ENCODE data around the gene BICRAL. TPM values are rescaled to one million over a fixed set of nuclear protein-coding genes. Genes with fewer than 3 reads are reported as not detected.
A peak's percentile ranks its signal among the peaks of the same experiment; 100 is the strongest.

The BICRAL gene
- total and polyA plus RNA-seq, 8 donors: 2.8 to 23.2 (median 7.0) TPM

GRCh38 chr6:42817907-42818306 is 36.1 kb downstream of the BICRAL start:
- Histone ChIP-seq H3K4me1 (peaks cover 0 to 31% (median 17%) of the 10 kb centered on the region in 4 donors), H3K27me3 (no peaks in the 10 kb centered on the region), H3K36me3 (peaks cover under 1 to 14% (median 9%) of the 10 kb centered on the region in 4 donors), H3K9me3 (no peaks in the 10 kb centered on the region), H3K27ac (no peak overlapping the region), H3K4me3 (no peak overlapping the region)
- no peak for TF ChIP-seq EP300 (IDR thresholded peaks at IDR 0.05)
- no peak for TF ChIP-seq POLR2AphosphoS5 (IDR thresholded peaks at IDR 0.05)
- no peak for TF ChIP-seq POLR2A (IDR thresholded peaks at IDR 0.05)
- TF ChIP-seq CTCF (IDR thresholded peaks at IDR 0.05): no peak
- intact Hi-C loops (cut with DNase I; ENCODE audit: low total_unique reads): no loop called here
- DNase-seq: no peak

- intact Hi-C loops (cut with DNase I; ENCODE audit: low total_unique reads): no loop called here
- WGBS, 5 donors: 88 to 96% (median 92%) methylated on average over 2 of the region's 2 CpGs
- H3K4me1 ChIP-seq: peaks cover 0 to 31% (median 17%) of the 10 kb centered on the region in 4 donors
- TF ChIP-seq POLR2AphosphoS5 (IDR thresholded peaks at IDR 0.05) (no peak), EP300 (IDR thresholded peaks at IDR 0.05) (no peak), POLR2A (IDR thresholded peaks at IDR 0.05) (no peak), CTCF (IDR thresholded peaks at IDR 0.05) (no peak)
- DNase-seq: no peak
- H3K36me3 ChIP-seq: peaks cover 5 to 17% (median 14%) of the 10 kb centered on the region in 4 donors
- H3K9me3 ChIP-seq: no peaks in the 10 kb centered on the region
- H3K27me3 ChIP-seq: no peaks in the 10 kb centered on the region
- no peak overlapping the region for H3K27ac ChIP-seq
- H3K4me3 ChIP-seq: no peak overlapping the region
These were observed 36.6 kb downstream of the BICRAL start for GRCh38 chr6:42818416-42818815.

- WGBS, 5 donors: 73 to 86% (median 79%) methylated on average over 3 of the region's 3 CpGs
These were observed 37.0 kb downstream of the BICRAL start for GRCh38 chr6:42818878-42819277.

GRCh38 chr6:42819803-42820511 is 38.1 kb downstream of the BICRAL start:
- H3K27me3 ChIP-seq: no peaks in the 10 kb centered on the region
- H3K27ac ChIP-seq: peak overlapping the region in 4 of 5 donors; percentile 12 to 68 (median 64)
- DNase-seq: peak in 1 of 2 donors; percentile 27
- WGBS, 5 donors: 87 to 95% (median 89%) methylated on average over 3 of the region's 3 CpGs
- no peaks in the 10 kb centered on the region for H3K9me3 ChIP-seq
- H3K4me3 ChIP-seq: no peak overlapping the region
- peaks cover 19 to 30% (median 30%) of the 10 kb centered on the region in 4 donors for H3K36me3 ChIP-seq
- intact Hi-C loops (cut with DNase I; ENCODE audit: low total_unique reads): no loop called here
- peaks cover 0 to 31% (median 17%) of the 10 kb centered on the region in 4 donors for H3K4me1 ChIP-seq
- no peak for TF ChIP-seq EP300 (IDR thresholded peaks at IDR 0.05)
- TF ChIP-seq POLR2A (IDR thresholded peaks at IDR 0.05): no peak
- TF ChIP-seq CTCF (IDR thresholded peaks at IDR 0.05): peak in 2 of 7 experiments; percentile 25 to 26
- peak in 1 of 3 donors; percentile 11 for TF ChIP-seq POLR2AphosphoS5 (IDR thresholded peaks at IDR 0.05)

More at GRCh38 chr6:42818878-42819277, 37.0 kb downstream of the BICRAL start:
- no peak for DNase-seq
- Histone ChIP-seq H3K4me3 (no peak overlapping the region), H3K27ac (peak overlapping the region in 1 of 5 donors; percentile 68), H3K36me3 (peaks cover 10 to 19% (median 19%) of the 10 kb centered on the region in 4 donors), H3K4me1 (peaks cover 0 to 31% (median 17%) of the 10 kb centered on the region in 4 donors), H3K27me3 (no peaks in the 10 kb centered on the region), H3K9me3 (no peaks in the 10 kb centered on the region)
- TF ChIP-seq POLR2A (IDR thresholded peaks at IDR 0.05) (no peak), POLR2AphosphoS5 (IDR thresholded peaks at IDR 0.05) (no peak)
- intact Hi-C loops (cut with DNase I; ENCODE audit: low total_unique reads): no loop called here

Data from stomach (tissue), 9 donors.